GM12878 (cell line): Measurements from ENCODE around the gene GLT1D1. TPM values are rescaled to one million over a fixed set of nuclear protein-coding genes. Genes with fewer than 3 reads are reported as not detected.
A peak's percentile ranks its signal among the peaks of the same experiment; 100 is the strongest.

Source experiments
- ATAC-seq: fragments of 200-7000 bp; cut with Tn5 transposase; 3 replicates; pipeline ENCODE4 v1.9.1; 2020; ENCODE audit warnings: mild to moderate bottlenecking, moderate library complexity
- BruUV-seq: library from RNA; stranded (reverse); fragments of 400-500 nt; replicated peaks from 2 replicates; lab custom pipeline; 2021; lab: Mats Ljungman, UMichigan
- CTCF ChIA-PET: fragments of 300-600 bp; sonication (Branson Sonifier 250); formaldehyde crosslinking; extraction: SDS; loops from one replicate; lab custom pipeline; 2021; ENCODE audit warnings: inconsistent platforms; lab: Yijun Ruan, JAX
- POLR2A ChIA-PET: fragments of 350-600 bp; formaldehyde crosslinking; extraction: SDS; loops from one replicate; lab custom pipeline; 2021; ENCODE audit warnings: inconsistent platforms; lab: Charles Lee
- RAD21 ChIA-PET: fragments of 300-600 bp; sonication (Branson Sonifier 250); formaldehyde crosslinking; loops from one replicate; lab custom pipeline; 2023; ENCODE audit warnings: antibody characterized with exemption; ENCODE audit not compliant: unreplicated experiment; lab: Charles Lee
- SMC1A ChIA-PET: fragments of 300-600 bp; sonication (Branson Sonifier 250); formaldehyde crosslinking; loops from one replicate; lab custom pipeline; 2023; ENCODE audit not compliant: unreplicated experiment, uncharacterized antibody; lab: Charles Lee
- DNase-seq: peaks from one replicate; pipeline ENCODE4 v3.0.0-alpha.2; 2011; ENCODE audit warnings: low read depth, low spot score
- FAIRE-seq: peaks from 3 replicates; lab custom pipeline; 2011; peaks lifted over from hg19 to GRCh38; lab: Jason Lieb, UNC
- H2AFZ ChIP-seq: 2 replicates; pipeline ENCODE4 v1.6.0; 2011; ENCODE audit warnings: low read depth, low read length, control low read depth; ENCODE audit not compliant: control insufficient read depth
- H3K27ac ChIP-seq: 2 replicates; pipeline ENCODE4 v1.5.1; 2011; ENCODE audit warnings: control low read depth; ENCODE audit not compliant: control insufficient read depth, insufficient read depth
- H3K27me3 ChIP-seq, 2 experiments: replicated peaks in 1 of 2; 2 replicates each; pipeline versions ENCODE4 v1.6.0 to v1.6.1; 2011; ENCODE audit warnings: low read length in 1 of 2; ENCODE audit not compliant: control insufficient read depth in 2 of 2, insufficient read depth in 2 of 2
- H3K36me3 ChIP-seq, 2 experiments: 2 replicates each; pipeline ENCODE4 v1.5.1; 2011; ENCODE audit warnings: low read length in 1 of 2; ENCODE audit not compliant: control insufficient read depth in 2 of 2, insufficient read depth in 2 of 2
- H3K4me1 ChIP-seq: 2 replicates; pipeline ENCODE4 v1.6.1; 2011; ENCODE audit warnings: mild to moderate bottlenecking, low read length, moderate library complexity, mixed read lengths; ENCODE audit not compliant: control insufficient read depth, insufficient read depth
- H3K4me2 ChIP-seq: 2 replicates; pipeline ENCODE4 v1.6.0; 2011; ENCODE audit warnings: control low read depth; ENCODE audit not compliant: control insufficient read depth, insufficient read depth
- H3K4me3 ChIP-seq: fragments of 200-600 bp; sonication (generic); 2 replicates; pipeline ENCODE4 v1.5.1; 2016
- H3K79me2 ChIP-seq: 2 replicates; pipeline ENCODE4 v1.6.0; 2011; ENCODE audit warnings: low read length; ENCODE audit not compliant: control insufficient read depth, insufficient read depth
- H3K9ac ChIP-seq: 2 replicates; pipeline ENCODE4 v1.8.0; 2011; ENCODE audit warnings: low read length, control low read depth, mixed read lengths; ENCODE audit not compliant: control insufficient read depth, insufficient read depth
- H3K9me3 ChIP-seq: replicated peaks from 3 replicates; pipeline ENCODE4 v1.5.1; 2011; ENCODE audit warnings: mild to moderate bottlenecking, low read length; ENCODE audit not compliant: control insufficient read depth, insufficient read depth
- H4K20me1 ChIP-seq: 2 replicates; pipeline ENCODE4 v1.6.0; 2011; ENCODE audit not compliant: control insufficient read depth, insufficient read depth
- BRCA1 ChIP-seq: IDR thresholded peaks from 2 replicates; pipeline ENCODE4 v1.6.1; 2011; ENCODE audit warnings: low read depth, low read length, improper control_type of control experiment
- DPF2 ChIP-seq: fragments of 450-650 bp; IDR thresholded peaks from 2 replicates; pipeline ENCODE4 v1.6.1; 2017; ENCODE audit warnings: mild to moderate bottlenecking
- HDAC6 ChIP-seq: fragments of 200-600 bp; sonication (generic); IDR thresholded peaks from one replicate; pipeline ENCODE4 v1.8.0; 2017; ENCODE audit warnings: antibody characterized with exemption; ENCODE audit not compliant: unreplicated experiment
- MEF2B ChIP-seq: fragments of 450-650 bp; IDR thresholded peaks from 2 replicates; pipeline ENCODE4 v1.6.1; 2018; ENCODE audit warnings: mild to moderate bottlenecking, moderate library complexity; ENCODE audit not compliant: partially characterized antibody, poor library complexity, severe bottlenecking
- NFYA ChIP-seq: IDR thresholded peaks from 2 replicates; pipeline ENCODE4 v1.6.1; 2011; ENCODE audit warnings: low read depth, mild to moderate bottlenecking, low read length, improper control_type of control experiment, borderline replicate concordance
- POLR2AphosphoS5 ChIP-seq: IDR thresholded peaks from 2 replicates; pipeline ENCODE4 v1.6.1; 2011; ENCODE audit warnings: mild to moderate bottlenecking, low read length, inconsistent platforms
- RFX5 ChIP-seq: IDR thresholded peaks from 2 replicates; pipeline ENCODE4 v1.6.1; 2011; ENCODE audit warnings: low read depth, low read length, improper control_type of control experiment
- SMAD1 ChIP-seq: fragments of 450-650 bp; IDR thresholded peaks from 2 replicates; pipeline ENCODE4 v1.6.1; 2018; ENCODE audit warnings: mild to moderate bottlenecking, low read depth; ENCODE audit not compliant: partially characterized antibody
- SMAD5 ChIP-seq: IDR thresholded peaks from 2 replicates; pipeline ENCODE4 v1.6.1; 2016; ENCODE audit warnings: antibody characterized with exemption, low read depth
- SREBF2 ChIP-seq: IDR thresholded peaks from 2 replicates; pipeline ENCODE4 v1.6.1; 2012; ENCODE audit warnings: mild to moderate bottlenecking, low read length
- TCF3 ChIP-seq: IDR thresholded peaks from 2 replicates; pipeline ENCODE4 v1.6.1; 2012; ENCODE audit warnings: low read depth, mild to moderate bottlenecking, low read length, borderline replicate concordance; ENCODE audit not compliant: insufficient read depth
- whole genome bisulfite sequencing: methylation state at CpG from one replicate; pipeline ENCODE4 v1.1.6; 2016; ENCODE audit warnings: low lambda C conversion rate; ENCODE audit not compliant: insufficient replicate concordance, insufficient coverage; ENCODE audit errors: missing lambda C conversion rate; 5-methylcytosine and 5-hydroxymethylcytosine counted together
- in situ Hi-C: fragments of 300-500 bp; cut with MboI; formaldehyde crosslinking; loops from 9 replicates; pipeline ENCODE4 v1.14.3; 2018; ENCODE audit warnings: mixed read lengths
- intact Hi-C: fragments of 100-400 bp; cut with micrococcal nuclease; formaldehyde crosslinking; loops from one replicate; pipeline ENCODE4 v1.14.2; 2022; ENCODE audit not compliant: unreplicated experiment
- polyA plus RNA-seq, 11 experiments: library from polyadenylated mRNA; depleted of rRNA in 4 of 11; unstranded in 6 of 11; stranded (reverse) in 5 of 11; fragments of >200 nt; fragmentation: Nextera tagmentation in 4 of 11; fragmentation: Illumina TruSeq in 1 of 11; extraction: Ambion mirVana in 4 of 11; extraction: Trizol in 1 of 11; gene quantifications; 1 replicate in 1 of 11; 2 replicates in 10 of 11; pipeline versions ENCODE4 v1.2.1 to v1.2.3, GENCODE V29; 2011 to 2016; ENCODE audit warnings: inconsistent platforms in 2 of 11, missing spikeins in 2 of 11, low read depth in 1 of 11
- total RNA-seq, 4 experiments: library from RNA; depleted of rRNA in 3 of 4; stranded (reverse); fragments of >200 nt in 3 of 4; fragmentation: Illumina TruSeq in 1 of 4; extraction: Trizol in 1 of 4; gene quantifications; 2 replicates each; pipeline versions ENCODE4 v1.2.1 to v1.2.3, GENCODE V29; 2013 to 2021
- TF ChIP-seq, protein P1 (sequence below): IDR thresholded peaks from 2 replicates; pipeline ENCODE4 v1.6.1; 2012; ENCODE audit warnings: mild to moderate bottlenecking, low read depth, low read length
- TF ChIP-seq, protein P2 (sequence below): IDR thresholded peaks from 2 replicates; pipeline ENCODE4 v1.6.1; 2012; ENCODE audit warnings: low read length, inconsistent platforms
- TF ChIP-seq, protein P3 (sequence below): fragments of 450-650 bp; IDR thresholded peaks from 2 replicates; pipeline ENCODE4 v1.6.1; 2017; ENCODE audit warnings: mild to moderate bottlenecking, low read depth, inconsistent platforms; ENCODE audit not compliant: poor library complexity, severe bottlenecking
- TF ChIP-seq, protein P4 (sequence below): fragments of 150-350 bp; IDR thresholded peaks from 2 replicates; pipeline ENCODE4 v1.6.1; 2014; ENCODE audit warnings: mild to moderate bottlenecking, low read depth, low read length

Gene GLT1D1
- total and polyA plus RNA-seq, 10 of the 15 experiments (the other 5 are each of a cell fraction or from before 2014, with no cell fraction given) = 0.42 to 62.8 (median 3.0) TPM

DNA sequence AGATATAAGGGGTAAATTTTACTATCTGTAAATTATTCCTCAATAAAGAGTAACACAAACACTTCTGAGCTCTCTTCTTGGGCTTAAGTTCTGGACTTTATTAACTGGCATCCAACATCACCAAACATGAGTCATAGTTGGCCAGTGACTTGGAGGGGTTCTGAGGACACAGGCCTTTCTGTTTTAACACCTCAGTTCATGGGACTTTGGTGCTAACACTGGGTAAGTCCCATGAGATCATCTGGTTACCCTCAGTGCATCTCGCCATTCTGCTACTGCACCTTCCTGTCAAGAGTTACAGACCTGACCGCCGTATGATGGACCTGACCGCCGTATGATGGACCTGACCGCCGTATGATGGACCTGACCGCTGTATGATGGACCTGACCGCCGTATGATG lies 39.4 kb upstream of the GLT1D1 start:
- Histone ChIP-seq H3K36me3 (peaks cover 9 to 19% of the 10 kb centered on the region in 2 experiments), H3K9me3 (no peaks in the 10 kb centered on the region), H4K20me1 (no peaks in the 10 kb centered on the region), H3K27ac (peak overlapping the region; percentile 94), H3K9ac (peak overlapping the region; percentile 1; the same call in 1 of the 2 replicates), H3K79me2 (peaks cover 100% of the 10 kb centered on the region), H3K4me1 (peaks cover 78% of the 10 kb centered on the region), H3K4me3 (peak overlapping the region; percentile 12; the same call in 1 of the 2 replicates), H3K27me3 (no peaks in the 10 kb centered on the region), H2AFZ (no peak overlapping the region), H3K4me2 (peak overlapping the region; percentile 93)
- no TSS peak for BruUV-seq
- ChIA-PET RAD21 (interaction anchor here (1.0 to 5.4 kb wide), 7 partner anchors 7 to 102 kb away, joined by 3 to 127 read pairs (median 8); partner anchors contain the start of gene SLC15A4), POLR2A (interaction anchor here (0.9 to 12.9 kb wide), 11 partner anchors 8 to 100 kb away, joined by 3 to 253 read pairs (median 4); partner anchors contain the start of gene SLC15A4), CTCF (interaction anchor here (0.8 to 2.0 kb wide), 5 partner anchors 8 to 25 kb away, joined by 3 to 12 read pairs (median 3); partner anchors contain the start of gene SLC15A4), SMC1A (interaction anchor here (0.6 to 10.0 kb wide), 6 partner anchors 8 to 41 kb away, joined by 3 to 261 read pairs (median 6); no protein-coding TSS in a partner anchor)
- intact Hi-C loops = loop anchor here (1.0 kb wide), 1 partner anchor 16 kb away; no protein-coding TSS in a partner anchor
- FAIRE-seq (no peak), ATAC-seq (peak; percentile 44), DNase-seq (no peak)
- WGBS = 6% methylated on average over 10 of the region's 10 CpGs
- in situ Hi-C loops = no loop called here
- TF ChIP-seq SMAD5 (no peak), SREBF2 (no peak), HDAC6 (no peak), TCF3 (no peak), DPF2 (peak; percentile 64; the same call in 1 of the 2 replicates), MEF2B (peak; percentile 86), POLR2AphosphoS5 (peak; percentile 10; the same call in 1 of the 2 replicates), SMAD1 (no peak), NFYA (no peak), RFX5 (no peak), BRCA1 (no peak)
- TF ChIP-seq, protein P1, sequence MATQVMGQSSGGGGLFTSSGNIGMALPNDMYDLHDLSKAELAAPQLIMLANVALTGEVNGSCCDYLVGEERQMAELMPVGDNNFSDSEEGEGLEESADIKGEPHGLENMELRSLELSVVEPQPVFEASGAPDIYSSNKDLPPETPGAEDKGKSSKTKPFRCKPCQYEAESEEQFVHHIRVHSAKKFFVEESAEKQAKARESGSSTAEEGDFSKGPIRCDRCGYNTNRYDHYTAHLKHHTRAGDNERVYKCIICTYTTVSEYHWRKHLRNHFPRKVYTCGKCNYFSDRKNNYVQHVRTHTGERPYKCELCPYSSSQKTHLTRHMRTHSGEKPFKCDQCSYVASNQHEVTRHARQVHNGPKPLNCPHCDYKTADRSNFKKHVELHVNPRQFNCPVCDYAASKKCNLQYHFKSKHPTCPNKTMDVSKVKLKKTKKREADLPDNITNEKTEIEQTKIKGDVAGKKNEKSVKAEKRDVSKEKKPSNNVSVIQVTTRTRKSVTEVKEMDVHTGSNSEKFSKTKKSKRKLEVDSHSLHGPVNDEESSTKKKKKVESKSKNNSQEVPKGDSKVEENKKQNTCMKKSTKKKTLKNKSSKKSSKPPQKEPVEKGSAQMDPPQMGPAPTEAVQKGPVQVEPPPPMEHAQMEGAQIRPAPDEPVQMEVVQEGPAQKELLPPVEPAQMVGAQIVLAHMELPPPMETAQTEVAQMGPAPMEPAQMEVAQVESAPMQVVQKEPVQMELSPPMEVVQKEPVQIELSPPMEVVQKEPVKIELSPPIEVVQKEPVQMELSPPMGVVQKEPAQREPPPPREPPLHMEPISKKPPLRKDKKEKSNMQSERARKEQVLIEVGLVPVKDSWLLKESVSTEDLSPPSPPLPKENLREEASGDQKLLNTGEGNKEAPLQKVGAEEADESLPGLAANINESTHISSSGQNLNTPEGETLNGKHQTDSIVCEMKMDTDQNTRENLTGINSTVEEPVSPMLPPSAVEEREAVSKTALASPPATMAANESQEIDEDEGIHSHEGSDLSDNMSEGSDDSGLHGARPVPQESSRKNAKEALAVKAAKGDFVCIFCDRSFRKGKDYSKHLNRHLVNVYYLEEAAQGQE = no peak
- TF ChIP-seq, protein P2, sequence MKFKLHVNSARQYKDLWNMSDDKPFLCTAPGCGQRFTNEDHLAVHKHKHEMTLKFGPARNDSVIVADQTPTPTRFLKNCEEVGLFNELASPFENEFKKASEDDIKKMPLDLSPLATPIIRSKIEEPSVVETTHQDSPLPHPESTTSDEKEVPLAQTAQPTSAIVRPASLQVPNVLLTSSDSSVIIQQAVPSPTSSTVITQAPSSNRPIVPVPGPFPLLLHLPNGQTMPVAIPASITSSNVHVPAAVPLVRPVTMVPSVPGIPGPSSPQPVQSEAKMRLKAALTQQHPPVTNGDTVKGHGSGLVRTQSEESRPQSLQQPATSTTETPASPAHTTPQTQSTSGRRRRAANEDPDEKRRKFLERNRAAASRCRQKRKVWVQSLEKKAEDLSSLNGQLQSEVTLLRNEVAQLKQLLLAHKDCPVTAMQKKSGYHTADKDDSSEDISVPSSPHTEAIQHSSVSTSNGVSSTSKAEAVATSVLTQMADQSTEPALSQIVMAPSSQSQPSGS = peak; percentile 87
- TF ChIP-seq, protein P3, sequence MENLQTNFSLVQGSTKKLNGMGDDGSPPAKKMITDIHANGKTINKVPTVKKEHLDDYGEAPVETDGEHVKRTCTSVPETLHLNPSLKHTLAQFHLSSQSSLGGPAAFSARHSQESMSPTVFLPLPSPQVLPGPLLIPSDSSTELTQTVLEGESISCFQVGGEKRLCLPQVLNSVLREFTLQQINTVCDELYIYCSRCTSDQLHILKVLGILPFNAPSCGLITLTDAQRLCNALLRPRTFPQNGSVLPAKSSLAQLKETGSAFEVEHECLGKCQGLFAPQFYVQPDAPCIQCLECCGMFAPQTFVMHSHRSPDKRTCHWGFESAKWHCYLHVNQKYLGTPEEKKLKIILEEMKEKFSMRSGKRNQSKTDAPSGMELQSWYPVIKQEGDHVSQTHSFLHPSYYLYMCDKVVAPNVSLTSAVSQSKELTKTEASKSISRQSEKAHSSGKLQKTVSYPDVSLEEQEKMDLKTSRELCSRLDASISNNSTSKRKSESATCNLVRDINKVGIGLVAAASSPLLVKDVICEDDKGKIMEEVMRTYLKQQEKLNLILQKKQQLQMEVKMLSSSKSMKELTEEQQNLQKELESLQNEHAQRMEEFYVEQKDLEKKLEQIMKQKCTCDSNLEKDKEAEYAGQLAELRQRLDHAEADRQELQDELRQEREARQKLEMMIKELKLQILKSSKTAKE = no peak
- TF ChIP-seq, protein P4, sequence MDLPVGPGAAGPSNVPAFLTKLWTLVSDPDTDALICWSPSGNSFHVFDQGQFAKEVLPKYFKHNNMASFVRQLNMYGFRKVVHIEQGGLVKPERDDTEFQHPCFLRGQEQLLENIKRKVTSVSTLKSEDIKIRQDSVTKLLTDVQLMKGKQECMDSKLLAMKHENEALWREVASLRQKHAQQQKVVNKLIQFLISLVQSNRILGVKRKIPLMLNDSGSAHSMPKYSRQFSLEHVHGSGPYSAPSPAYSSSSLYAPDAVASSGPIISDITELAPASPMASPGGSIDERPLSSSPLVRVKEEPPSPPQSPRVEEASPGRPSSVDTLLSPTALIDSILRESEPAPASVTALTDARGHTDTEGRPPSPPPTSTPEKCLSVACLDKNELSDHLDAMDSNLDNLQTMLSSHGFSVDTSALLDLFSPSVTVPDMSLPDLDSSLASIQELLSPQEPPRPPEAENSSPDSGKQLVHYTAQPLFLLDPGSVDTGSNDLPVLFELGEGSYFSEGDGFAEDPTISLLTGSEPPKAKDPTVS = no peak
